NCI-H446 treated with DMSO at 0.1 percent for 48 hours (cell line): ENCODE results near the gene LEFTY1.
A peak's percentile ranks its signal among the peaks of the same experiment; 100 is the strongest.
"Not testable (repeated sequence)": the region's sequence is repeated elsewhere in the genome, so short reads cannot be mapped to it uniquely, and the experiment has no call there.

Experiments
- DNase-seq: peaks from one replicate; lab custom pipeline; 2025; lab: John Stamatoyannopoulos, UW

Gene LEFTY1, protein sequence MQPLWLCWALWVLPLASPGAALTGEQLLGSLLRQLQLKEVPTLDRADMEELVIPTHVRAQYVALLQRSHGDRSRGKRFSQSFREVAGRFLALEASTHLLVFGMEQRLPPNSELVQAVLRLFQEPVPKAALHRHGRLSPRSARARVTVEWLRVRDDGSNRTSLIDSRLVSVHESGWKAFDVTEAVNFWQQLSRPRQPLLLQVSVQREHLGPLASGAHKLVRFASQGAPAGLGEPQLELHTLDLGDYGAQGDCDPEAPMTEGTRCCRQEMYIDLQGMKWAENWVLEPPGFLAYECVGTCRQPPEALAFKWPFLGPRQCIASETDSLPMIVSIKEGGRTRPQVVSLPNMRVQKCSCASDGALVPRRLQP

GRCh38 chr1:225888898-225889601, at the start of gene LEFTY1:
LEFTY1 (minus strand) TSS chr1:225889146; CDS start chr1:225889066, 80 bp downstream.
- DNase-seq, result no peak

DNA sequence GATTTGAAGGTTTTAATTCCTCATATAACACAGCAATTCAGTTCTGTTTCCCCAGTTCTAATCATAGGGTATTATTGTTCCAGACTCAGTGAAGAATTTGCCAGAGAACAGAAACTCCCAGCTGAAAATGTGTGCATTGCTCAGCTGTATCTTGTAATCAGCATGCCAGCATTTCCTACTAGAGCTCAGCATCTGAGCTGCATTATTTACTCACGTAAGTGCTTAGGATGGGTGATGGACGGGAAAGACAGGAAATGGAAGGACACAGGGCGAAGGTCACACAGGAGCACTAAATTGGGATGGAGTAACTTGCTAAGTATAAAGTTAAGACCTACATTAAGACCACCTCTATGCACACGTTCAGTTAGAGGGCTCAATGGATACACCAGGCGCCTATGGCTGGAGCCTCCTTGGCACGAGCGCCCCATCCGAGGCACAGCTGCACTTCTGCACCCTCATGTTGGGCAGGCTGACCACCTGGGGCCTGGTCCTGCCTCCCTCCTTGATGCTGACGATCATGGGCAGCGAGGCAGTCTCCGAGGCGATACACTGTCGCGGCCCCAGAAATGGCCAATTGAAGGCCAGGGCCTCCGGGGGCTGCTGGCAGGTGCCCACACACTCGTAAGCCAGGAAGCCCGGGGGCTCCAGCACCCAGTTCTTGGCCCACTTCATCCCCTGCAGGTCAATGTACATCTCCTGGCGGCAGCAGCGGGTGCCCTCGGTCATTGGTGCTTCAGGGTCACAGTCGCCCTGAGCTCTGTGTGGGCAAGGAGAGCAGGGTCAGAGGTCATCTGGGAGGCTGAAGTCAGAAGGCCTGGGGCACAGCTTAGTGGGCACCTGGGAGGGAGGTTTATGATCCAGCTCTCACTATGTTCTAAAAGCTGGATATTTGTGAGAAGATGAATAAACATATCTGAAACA, 48.4 kb upstream of the LEFTY1 start:
- no peak for DNase-seq

GRCh38 chr1:225936523-225936922, 47.6 kb upstream of the LEFTY1 start:
- no peak for DNase-seq

GRCh38 chr1:225936086-225936485, 47.1 kb upstream of the LEFTY1 start:
- not testable (repeated sequence) for DNase-seq

DNA sequence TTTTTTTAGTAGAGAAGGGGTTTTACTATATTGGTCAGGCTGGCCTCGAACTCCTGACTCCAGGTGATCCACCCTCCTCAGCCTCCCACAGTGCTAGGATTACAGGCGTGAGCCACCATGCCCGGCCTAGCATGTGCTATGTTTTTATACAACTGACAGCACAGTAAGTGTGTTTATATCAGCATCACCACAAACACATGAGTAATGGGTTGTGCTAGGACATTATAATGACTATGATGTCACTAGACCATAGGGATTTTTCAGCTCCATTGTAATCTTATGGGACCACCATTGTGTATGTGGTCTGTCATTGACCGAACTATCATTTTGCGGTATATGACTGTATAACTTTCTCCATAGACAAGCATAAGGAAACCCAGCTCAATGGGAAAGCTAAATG, 45.8 kb upstream of the LEFTY1 start:
- no peak for DNase-seq

DNA sequence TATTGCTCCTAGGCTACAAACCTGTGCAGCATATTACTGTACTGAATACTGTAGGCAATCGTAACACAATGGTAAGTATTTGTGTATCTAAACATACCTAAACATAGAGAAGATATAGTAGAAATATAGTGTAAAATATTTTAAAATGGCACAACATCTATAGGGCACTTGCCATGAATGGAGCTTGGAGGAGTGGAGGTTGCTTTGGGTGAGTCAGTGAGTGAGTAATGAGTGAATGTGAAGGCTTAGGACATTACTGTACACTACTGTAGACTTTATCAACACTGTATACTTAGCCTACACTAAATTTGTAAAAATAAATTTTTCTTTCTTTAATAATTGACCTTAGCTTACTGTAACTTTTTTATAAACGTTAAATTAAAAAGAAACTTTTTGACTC, 44.1 kb upstream of the LEFTY1 start:
- DNase-seq, result no peak

- DNase-seq, result no peak
Observed at GRCh38 chr1:225931270-225932136, 42.6 kb upstream of the LEFTY1 start.

- no peak for DNase-seq
Observed at GRCh38 chr1:225930566-225930965, 41.6 kb upstream of the LEFTY1 start.

- not testable (repeated sequence) for DNase-seq
Observed at GRCh38 chr1:225929462-225929861, 40.5 kb upstream of the LEFTY1 start.

- no peak for DNase-seq
Observed at GRCh38 chr1:225928186-225929175, 39.5 kb upstream of the LEFTY1 start.

DNA sequence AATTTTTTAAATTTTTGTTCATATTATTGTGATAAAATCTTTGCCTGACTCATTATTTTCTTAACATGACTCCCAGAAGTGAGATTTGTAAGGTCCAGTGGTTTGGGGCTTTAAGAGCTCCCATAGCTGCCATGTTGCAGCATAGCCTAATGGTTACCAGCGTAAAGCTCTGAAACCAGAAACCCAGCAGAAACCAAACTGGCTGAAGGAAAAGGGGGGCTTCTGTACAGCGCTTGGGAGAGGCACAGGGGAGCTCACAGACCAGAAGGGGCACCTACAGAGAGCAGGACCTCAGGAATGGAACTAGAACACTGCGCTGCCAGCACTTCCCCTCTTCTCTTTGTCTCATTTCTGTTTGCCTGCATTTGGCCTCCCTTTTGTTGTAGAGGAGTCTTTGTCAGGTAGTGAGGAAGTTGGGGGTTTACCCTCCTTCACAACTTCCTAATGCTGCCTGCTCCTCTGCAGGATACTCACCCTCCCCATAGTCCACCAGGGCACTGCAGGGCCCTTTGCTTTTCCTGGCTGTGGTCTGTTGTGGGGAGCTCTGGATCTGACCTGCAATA, 37.7 kb upstream of the LEFTY1 start:
- no peak for DNase-seq

DNA sequence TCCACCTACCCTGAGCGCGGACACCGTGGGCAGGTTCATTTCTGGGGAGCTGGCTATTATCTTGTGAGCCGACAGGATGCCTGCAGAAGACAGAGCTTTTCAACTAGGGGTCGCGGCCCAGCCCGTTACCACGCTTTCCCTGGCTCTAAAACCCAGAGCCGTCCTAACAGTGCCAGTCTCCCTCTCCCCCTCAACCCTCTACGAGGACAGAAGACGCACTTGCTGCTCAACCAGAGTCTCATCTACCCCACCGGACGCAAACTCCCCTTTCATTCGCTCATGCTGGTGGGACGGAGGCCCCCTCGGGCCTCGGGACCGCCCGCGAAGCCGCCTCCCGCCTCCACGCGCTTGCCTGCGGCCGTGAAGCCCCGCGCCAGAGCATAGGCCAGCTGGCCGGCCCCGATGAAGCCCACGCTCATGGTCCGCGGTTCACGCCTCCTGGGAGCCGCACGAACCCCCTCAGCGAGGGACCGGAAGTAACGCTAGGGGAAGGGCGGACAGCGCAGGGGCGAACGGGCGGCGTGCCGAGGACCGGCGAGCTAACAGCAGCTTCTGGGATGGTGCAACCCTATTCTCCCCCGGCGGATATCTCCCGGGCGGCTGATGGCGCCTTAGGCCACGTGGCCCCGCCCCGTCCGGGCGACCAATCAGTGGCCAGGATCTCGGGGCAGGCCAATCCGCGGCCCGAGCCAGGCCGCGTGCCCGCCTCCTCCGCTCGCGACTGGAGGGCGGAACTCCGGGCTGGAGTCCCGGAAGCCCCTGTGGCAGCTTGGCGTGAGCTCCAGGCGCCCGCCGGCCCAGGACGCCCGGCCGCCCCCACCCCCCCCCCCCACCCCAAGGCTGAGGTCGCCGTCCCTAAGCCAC, 35.0 kb upstream of the LEFTY1 start, which contains the start of gene PYCR2:
Gene PYCR2 (minus strand): TSS at position 559 of the 864 bp plus-strand sequence. CDS start 140 bp downstream, at position 419.
- DNase-seq, result peak; percentile 91

DNA sequence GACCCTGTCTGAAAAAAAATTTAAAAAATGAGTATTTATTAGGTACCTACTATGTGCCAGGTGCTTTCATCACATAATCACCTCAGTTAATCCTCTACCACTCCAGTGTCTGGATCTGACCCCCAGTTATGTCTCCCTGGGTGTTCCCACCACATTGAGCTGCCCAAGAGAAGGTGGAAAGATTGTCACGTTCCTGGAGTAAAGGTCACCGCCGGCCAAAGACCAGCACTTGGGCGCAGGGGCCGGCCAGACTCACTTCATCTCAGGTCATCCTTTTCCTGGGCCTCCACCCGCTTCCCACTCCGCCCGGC, 34.4 kb upstream of the LEFTY1 start:
- DNase-seq, result no peak

- DNase-seq, result peak; percentile 26
Observed at GRCh38 chr1:225921734-225922709, 33.1 kb upstream of the LEFTY1 start.

- peak; percentile 24 for DNase-seq
Observed at GRCh38 chr1:225919906-225920305, 31.0 kb upstream of the LEFTY1 start.

DNA sequence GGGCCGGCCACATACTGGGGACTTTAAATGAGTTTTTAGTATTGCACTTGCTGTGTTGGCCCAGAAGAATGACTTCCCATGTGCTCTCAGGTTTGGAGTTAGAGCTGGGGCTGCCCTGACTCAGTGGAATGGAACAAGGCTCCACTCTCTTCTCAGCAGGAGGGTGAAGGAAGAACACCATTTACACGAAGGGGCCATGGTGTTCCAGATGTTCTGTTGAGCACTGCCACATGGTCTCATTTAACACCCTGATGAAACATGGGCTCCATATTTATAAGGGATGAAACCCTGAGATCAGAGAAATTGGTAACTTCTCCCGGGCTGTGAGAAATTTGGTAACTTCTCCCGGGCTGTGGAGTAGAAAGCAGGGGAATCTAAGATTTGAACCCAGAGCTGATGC, 29.3 kb upstream of the LEFTY1 start:
- DNase-seq, result no peak

DNA sequence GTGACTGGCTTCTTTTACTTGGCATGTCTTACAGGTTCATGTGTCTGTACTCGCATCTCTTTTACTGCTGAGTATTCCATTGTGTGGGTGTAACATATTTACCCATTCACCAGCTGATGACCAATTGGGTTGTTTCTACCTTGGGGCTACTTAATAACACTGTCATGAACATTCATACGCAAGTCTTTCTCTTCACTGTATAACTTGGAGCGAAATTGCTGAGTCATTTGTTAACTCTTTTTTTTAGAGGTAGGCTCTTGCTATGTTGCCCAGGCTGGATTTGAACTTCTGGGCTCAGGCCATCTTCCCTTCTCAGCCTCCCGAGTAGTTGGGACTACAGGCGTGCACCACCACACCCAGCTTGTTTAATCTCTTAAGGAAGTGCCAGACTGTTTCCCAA, 28.6 kb upstream of the LEFTY1 start:
- DNase-seq, result no peak

DNA sequence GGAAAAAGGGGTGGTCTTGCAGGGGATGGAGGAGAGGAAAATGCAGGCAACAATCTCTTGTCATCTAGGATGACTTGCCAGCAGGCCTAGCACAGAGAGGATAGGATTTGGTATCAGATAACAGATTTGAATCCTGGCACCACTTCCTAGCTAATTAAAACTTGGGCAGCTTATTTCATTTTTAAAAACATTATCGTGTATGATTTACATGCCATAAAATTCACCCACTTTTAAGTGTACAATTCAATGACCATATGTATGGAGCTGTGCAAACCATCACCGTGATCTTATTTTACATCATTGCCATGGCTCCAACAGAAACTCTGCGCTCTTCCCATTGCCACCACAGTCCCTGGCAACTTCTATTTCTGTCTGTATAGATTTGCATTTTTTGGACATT, 28.2 kb upstream of the LEFTY1 start:
- no peak for DNase-seq
